ENCODE measurements around the gene CDC34. TPM values are rescaled to one million over a fixed set of nuclear protein-coding genes. Genes with fewer than 3 reads are reported as not detected.

CDC34 gene
- total RNA-seq, 2 donors from 2014 or later = 40.2 to 86.2 TPM

- peak within 1 kb of the TSS; percentile 96 for H3K4me3 ChIP-seq
- DNase-seq (ENCODE audit: low spot score) (no peak), ATAC-seq (ENCODE audit: insufficient number of reproducible peaks, low FRiP score, low read depth) (no peak)
- H3K27me3 ChIP-seq (replicated peaks; ENCODE audit: insufficient read depth) = no peaks in the 10 kb centered on the region
- no peaks in the 10 kb centered on the region for H3K9me3 ChIP-seq
- peaks cover 10 to 18% of the 10 kb centered on the region in 2 donors for H3K4me1 ChIP-seq (ENCODE audit: control insufficient read depth in 1 of 2, low read depth in 2 of 2)
- no peaks in the 10 kb centered on the region for H3K36me3 ChIP-seq
- TF ChIP-seq CTCF (IDR thresholded peaks at IDR 0.05) = no peak
- H3K27ac ChIP-seq = peak within 1 kb of the TSS; percentile 96
These were observed 24.0 kb upstream of the CDC34 start, which contains the start of gene TPGS1 for GRCh38 chr19:507286-508203. TPGS1 (plus strand) TSS chr19:507497; CDS start chr19:507507, 10 bp downstream.

GRCh38 chr19:508204-509150 is 23.1 kb upstream of the CDC34 start:
- H3K4me1 ChIP-seq (ENCODE audit: control insufficient read depth in 1 of 2, low read depth in 2 of 2) = peaks cover 10 to 18% of the 10 kb centered on the region in 2 donors
- TF ChIP-seq CTCF (IDR thresholded peaks at IDR 0.05) = no peak
- peak overlapping the region; percentile 96 for H3K4me3 ChIP-seq
- no peaks in the 10 kb centered on the region for H3K27me3 ChIP-seq (replicated peaks; ENCODE audit: insufficient read depth)
- no peak overlapping the region for H3K27ac ChIP-seq
- DNase-seq (ENCODE audit: low spot score) (no peak), ATAC-seq (ENCODE audit: insufficient number of reproducible peaks, low FRiP score, low read depth) (no peak)
- H3K9me3 ChIP-seq = no peaks in the 10 kb centered on the region
- no peaks in the 10 kb centered on the region for H3K36me3 ChIP-seq

- DNase-seq (ENCODE audit: low spot score) = no peak
- Histone ChIP-seq H3K27me3 (replicated peaks; ENCODE audit: insufficient read depth) (no peaks in the 10 kb centered on the region), H3K27ac (no peak overlapping the region), H3K4me1 (ENCODE audit: control insufficient read depth in 1 of 2, low read depth in 2 of 2) (peaks cover 10 to 18% of the 10 kb centered on the region in 2 donors), H3K4me3 (no peak overlapping the region), H3K36me3 (no peaks in the 10 kb centered on the region), H3K9me3 (no peaks in the 10 kb centered on the region)
- ATAC-seq (ENCODE audit: insufficient number of reproducible peaks, low FRiP score, low read depth) = no peak
- peak; percentile 80 for TF ChIP-seq CTCF (IDR thresholded peaks at IDR 0.05)
These were observed 20.9 kb upstream of the CDC34 start for GRCh38 chr19:510606-511100.

GRCh38 chr19:511101-511851 is 20.3 kb upstream of the CDC34 start:
- no peak for DNase-seq (ENCODE audit: low spot score)
- TF ChIP-seq CTCF (IDR thresholded peaks at IDR 0.05) = no peak

More at GRCh38 chr19:511101-511851, 20.3 kb upstream of the CDC34 start:
- no peak overlapping the region for H3K4me3 ChIP-seq
- no peak for ATAC-seq (ENCODE audit: insufficient number of reproducible peaks, low FRiP score, low read depth)
- H3K27ac ChIP-seq = no peak overlapping the region
- H3K9me3 ChIP-seq = no peaks in the 10 kb centered on the region
- H3K4me1 ChIP-seq (ENCODE audit: control insufficient read depth in 1 of 2, low read depth in 2 of 2) = peaks cover 9 to 15% of the 10 kb centered on the region in 2 donors
- H3K36me3 ChIP-seq = no peaks in the 10 kb centered on the region
- no peaks in the 10 kb centered on the region for H3K27me3 ChIP-seq (replicated peaks; ENCODE audit: insufficient read depth)

Data from thoracic aorta (tissue), 2 donors.